ENCODE results near the gene CSRP3. TPM values are rescaled to one million over a fixed set of nuclear protein-coding genes. Genes with fewer than 3 reads are reported as not detected.

Gene CSRP3
- under 1 TPM in 1 of 2 donors, not detected in 1; 0.08 TPM for total RNA-seq
- polyA plus RNA-seq: not detected

GRCh38 chr11:19201737-19202605, at the start of gene CSRP3:
CSRP3 (minus strand) TSS chr11:19201983; CDS start chr11:19192448, 9,535 bp downstream.
- Histone ChIP-seq H3K9ac (ENCODE audit: low read depth in 1 of 2, low read length in 2 of 2) (no peak within 1 kb of the TSS), H3K27ac (ENCODE audit: low read depth in 1 of 2, low read length in 2 of 2) (no peak within 1 kb of the TSS), H3K36me3 (ENCODE audit: control insufficient read depth in 4 of 4, insufficient read depth in 3 of 4, low read depth in 1 of 4, low read length in 3 of 4) (no peaks in the 10 kb centered on the region), H3K9me3 (ENCODE audit: control insufficient read depth in 4 of 4, low read length in 3 of 4) (no peaks in the 10 kb centered on the region), H3K4me1 (ENCODE audit: control insufficient read depth in 4 of 4, insufficient read depth in 4 of 4, low read length in 3 of 4) (no peaks in the 10 kb centered on the region), H3K4me3 (ENCODE audit: low read depth in 1 of 3, low read length in 3 of 3) (no peak within 1 kb of the TSS), H3K27me3 (ENCODE audit: control insufficient read depth in 4 of 4, insufficient read depth in 4 of 4, low read length in 3 of 4) (no peaks in the 10 kb centered on the region)
- no peak for DNase-seq (ENCODE audit: low spot score)
- TF ChIP-seq TAF1 (conservative IDR thresholded peaks at IDR 0.05): no peak
- no peak for TF ChIP-seq CTCF (IDR thresholded peaks at IDR 0.05; ENCODE audit: low read depth, low read length, missing input control)
- no peak for TF ChIP-seq NR2F2 (IDR thresholded peaks at IDR 0.05)
- no peak for TF ChIP-seq YY1 (IDR thresholded peaks at IDR 0.05)
- no peak for TF ChIP-seq GABPA (IDR thresholded peaks at IDR 0.05 in 1 of 2, conservative IDR thresholded peaks at IDR 0.05 in 1 of 2)
- TF ChIP-seq RXRA (IDR thresholded peaks at IDR 0.05): no peak
- no peak for TF ChIP-seq HNF4G (IDR thresholded peaks at IDR 0.05)
- TF ChIP-seq, protein P1, sequence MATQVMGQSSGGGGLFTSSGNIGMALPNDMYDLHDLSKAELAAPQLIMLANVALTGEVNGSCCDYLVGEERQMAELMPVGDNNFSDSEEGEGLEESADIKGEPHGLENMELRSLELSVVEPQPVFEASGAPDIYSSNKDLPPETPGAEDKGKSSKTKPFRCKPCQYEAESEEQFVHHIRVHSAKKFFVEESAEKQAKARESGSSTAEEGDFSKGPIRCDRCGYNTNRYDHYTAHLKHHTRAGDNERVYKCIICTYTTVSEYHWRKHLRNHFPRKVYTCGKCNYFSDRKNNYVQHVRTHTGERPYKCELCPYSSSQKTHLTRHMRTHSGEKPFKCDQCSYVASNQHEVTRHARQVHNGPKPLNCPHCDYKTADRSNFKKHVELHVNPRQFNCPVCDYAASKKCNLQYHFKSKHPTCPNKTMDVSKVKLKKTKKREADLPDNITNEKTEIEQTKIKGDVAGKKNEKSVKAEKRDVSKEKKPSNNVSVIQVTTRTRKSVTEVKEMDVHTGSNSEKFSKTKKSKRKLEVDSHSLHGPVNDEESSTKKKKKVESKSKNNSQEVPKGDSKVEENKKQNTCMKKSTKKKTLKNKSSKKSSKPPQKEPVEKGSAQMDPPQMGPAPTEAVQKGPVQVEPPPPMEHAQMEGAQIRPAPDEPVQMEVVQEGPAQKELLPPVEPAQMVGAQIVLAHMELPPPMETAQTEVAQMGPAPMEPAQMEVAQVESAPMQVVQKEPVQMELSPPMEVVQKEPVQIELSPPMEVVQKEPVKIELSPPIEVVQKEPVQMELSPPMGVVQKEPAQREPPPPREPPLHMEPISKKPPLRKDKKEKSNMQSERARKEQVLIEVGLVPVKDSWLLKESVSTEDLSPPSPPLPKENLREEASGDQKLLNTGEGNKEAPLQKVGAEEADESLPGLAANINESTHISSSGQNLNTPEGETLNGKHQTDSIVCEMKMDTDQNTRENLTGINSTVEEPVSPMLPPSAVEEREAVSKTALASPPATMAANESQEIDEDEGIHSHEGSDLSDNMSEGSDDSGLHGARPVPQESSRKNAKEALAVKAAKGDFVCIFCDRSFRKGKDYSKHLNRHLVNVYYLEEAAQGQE (IDR thresholded peaks at IDR 0.05): no peak
- TF ChIP-seq ZBTB33 (IDR thresholded peaks at IDR 0.05): no peak
- TF ChIP-seq FOXA1 (IDR thresholded peaks at IDR 0.05): no peak
- WGBS: 75% methylated on average over 7 of the region's 7 CpGs

GRCh38 chr11:19251577-19251976, 49.8 kb upstream of the CSRP3 start:
- Histone ChIP-seq H3K4me3 (ENCODE audit: low read depth in 1 of 3, low read length in 3 of 3) (no peak overlapping the region), H3K27ac (ENCODE audit: low read depth in 1 of 2, low read length in 2 of 2) (no peak overlapping the region), H3K9ac (ENCODE audit: low read depth in 1 of 2, low read length in 2 of 2) (no peak overlapping the region), H3K36me3 (ENCODE audit: control insufficient read depth in 4 of 4, insufficient read depth in 3 of 4, low read depth in 1 of 4, low read length in 3 of 4) (no peaks in the 10 kb centered on the region), H3K4me1 (ENCODE audit: control insufficient read depth in 4 of 4, insufficient read depth in 4 of 4, low read length in 3 of 4) (no peaks in the 10 kb centered on the region), H3K27me3 (ENCODE audit: control insufficient read depth in 4 of 4, insufficient read depth in 4 of 4, low read length in 3 of 4) (no peaks in the 10 kb centered on the region), H3K9me3 (ENCODE audit: control insufficient read depth in 4 of 4, low read length in 3 of 4) (no peaks in the 10 kb centered on the region)
- DNase-seq (ENCODE audit: low spot score): no peak
- TF ChIP-seq TAF1 (conservative IDR thresholded peaks at IDR 0.05) (no peak), FOXA2 (IDR thresholded peaks at IDR 0.05) (no peak)
- TF ChIP-seq, protein P1 (IDR thresholded peaks at IDR 0.05): no peak

All from liver (tissue), 9 donors.